GM19455 (cell line): ENCODE measurements around the gene RPS14.

Experiments used
- ATAC-seq: cut with Tn5 transposase; IDR thresholded peaks from one replicate; pipeline ENCODE4 v1.9.1; 2021; ENCODE audit not compliant: unreplicated experiment

The RPS14 gene

GRCh38 chr5:150401376-150402228 is 47.9 kb downstream of the RPS14 start:
- no peak for ATAC-seq

GRCh38 chr5:150401076-150401375 is 48.5 kb downstream of the RPS14 start:
- ATAC-seq, result no peak

GRCh38 chr5:150400316-150401075 is 49.0 kb downstream of the RPS14 start:
- ATAC-seq, result no peak

GRCh38 chr5:150399524-150400211 is 49.9 kb downstream of the RPS14 start:
- ATAC-seq, result no peak

- ATAC-seq, result peak; percentile 70
Observed at GRCh38 chr5:150398722-150399523, 50.6 kb downstream of the RPS14 start.

- peak; percentile 4 for ATAC-seq
Observed at GRCh38 chr5:150397782-150398721, 51.5 kb downstream of the RPS14 start.

GRCh38 chr5:150397146-150397781 is 52.3 kb downstream of the RPS14 start:
- no peak for ATAC-seq

GRCh38 chr5:150396267-150396666 is 53.3 kb downstream of the RPS14 start:
- ATAC-seq, result no peak

GRCh38 chr5:150395688-150395975 is 53.9 kb downstream of the RPS14 start:
- ATAC-seq, result no peak

GRCh38 chr5:150394912-150395687 is 54.4 kb downstream of the RPS14 start:
- no peak for ATAC-seq

- ATAC-seq, result no peak
Observed at GRCh38 chr5:150394131-150394530, 55.4 kb downstream of the RPS14 start.

- no peak for ATAC-seq
Observed at GRCh38 chr5:150393096-150393645, 56.4 kb downstream of the RPS14 start.

- no peak for ATAC-seq
Observed at GRCh38 chr5:150392680-150393079, 56.9 kb downstream of the RPS14 start.
